ENCODE data around the gene EPS15. TPM values are rescaled to one million over a fixed set of nuclear protein-coding genes. Genes with fewer than 3 reads are reported as not detected.
A peak's percentile ranks its signal among the peaks of the same experiment; 100 is the strongest.

The EPS15 gene
- total and polyA plus RNA-seq, 9 of the 15 experiments (the other 6 are each of a cell fraction or from before 2014, with no cell fraction given), result 23.1 to 69.0 (median 41.7) TPM

GRCh38 chr1:51454554-51454953, 64.5 kb downstream of the EPS15 start:
- POLR2A ChIA-PET, result interaction anchor here (1.0 kb wide), 1 partner anchor 12 kb away, joined by 3 read pairs; no protein-coding TSS in a partner anchor
- intact Hi-C loops (cut with micrococcal nuclease), result no loop called here

More at GRCh38 chr1:51454554-51454953, 64.5 kb downstream of the EPS15 start:
- FAIRE-seq (peak; percentile 60), DNase-seq (ENCODE audit: extremely low read depth in 1 of 4, low spot score in 3 of 4) (no peak), ATAC-seq (no peak)
- 79% methylated on average over 4 of the region's 4 CpGs for WGBS (ENCODE audit: insufficient coverage, low coverage, missing lambda C conversion rate)
- H3K36me3 ChIP-seq (ENCODE audit: control insufficient read depth, insufficient read depth, low read length), result peaks cover 15% of the 10 kb centered on the region; the same call in 1 of the 3 replicates
- H2AFZ ChIP-seq (ENCODE audit: low read depth, low read length), result no peak overlapping the region
- CTCF ChIA-PET (ENCODE audit: low intra/inter-chr PET ratio), result no interaction called here
- H3K9me3 ChIP-seq (replicated peaks; ENCODE audit: control insufficient read depth, insufficient read depth, low read depth, low read length), result no peaks in the 10 kb centered on the region
- no peaks in the 10 kb centered on the region for H3K4me1 ChIP-seq (replicated peaks in 1 of 2; ENCODE audit: control insufficient read depth in 2 of 2, insufficient read depth in 2 of 2, low read length in 2 of 2)
- H3K9me1 ChIP-seq (ENCODE audit: control insufficient read depth, insufficient read depth, low read length), result no peaks in the 10 kb centered on the region
- no peaks in the 10 kb centered on the region for H4K20me1 ChIP-seq (replicated peaks; ENCODE audit: control insufficient read depth, insufficient read depth, low read length)
- H3K27ac ChIP-seq (ENCODE audit: extremely low read depth, low read depth, low read length), result no peak overlapping the region
- no peak overlapping the region for H3K4me3 ChIP-seq
- H3K9ac ChIP-seq (ENCODE audit: insufficient read depth in 1 of 2, low read depth in 2 of 2, low read length in 2 of 2), result no peak overlapping the region
- TF ChIP-seq RNF2 (IDR thresholded peaks at IDR 0.05) (no peak), CBX1 (IDR thresholded peaks at IDR 0.05; ENCODE audit: low read depth) (no peak), SNAPC5 (CRISPR knock-in tag; IDR thresholded peaks at IDR 0.05) (no peak), THRB (CRISPR knock-in tag; conservative IDR thresholded peaks at IDR 0.05) (no peak), RBFOX2 (IDR thresholded peaks at IDR 0.05; ENCODE audit: low read depth, low read length) (no peak), MEF2A (IDR thresholded peaks at IDR 0.05; ENCODE audit: control insufficient read depth, low read depth, low read length) (no peak), ERF (CRISPR knock-in tag; IDR thresholded peaks at IDR 0.05) (no peak), ZNF639 (CRISPR knock-in tag; conservative IDR thresholded peaks at IDR 0.05 in 1 of 2, IDR thresholded peaks at IDR 0.05 in 1 of 2) (no peak), GTF2E2 (tag; IDR thresholded peaks at IDR 0.05) (no peak), RBM17 (IDR thresholded peaks at IDR 0.05; ENCODE audit: borderline replicate concordance, low read depth, low read length) (no peak), CBX8 (IDR thresholded peaks at IDR 0.05; ENCODE audit: borderline replicate concordance, extremely low read depth, low read depth, low read length, poor library complexity, severe bottlenecking) (no peak), E2F4 (CRISPR knock-in tag; IDR thresholded peaks at IDR 0.05; ENCODE audit: low read depth) (no peak), SP1 (CRISPR knock-in tag; IDR thresholded peaks at IDR 0.05) (no peak), ZFP36 (IDR thresholded peaks at IDR 0.05; ENCODE audit: low read depth, low read length, partially characterized antibody) (no peak), ZKSCAN8 (CRISPR knock-in tag; IDR thresholded peaks at IDR 0.05) (no peak), HDGF (IDR thresholded peaks at IDR 0.05) (no peak)
- no peak overlapping the region for H3K4me2 ChIP-seq (ENCODE audit: insufficient read depth, low read length)
- no TSS peak for BruUV-seq (replicated peaks)
- in situ Hi-C loops (cut with MboI), result no loop called here
- H3K27me3 ChIP-seq (ENCODE audit: control insufficient read depth in 2 of 2, insufficient read depth in 2 of 2, low read length in 2 of 2), result no peaks in the 10 kb centered on the region
- H3K79me2 ChIP-seq (ENCODE audit: control insufficient read depth, insufficient read depth, low read length), result no peaks in the 10 kb centered on the region

All from K562 (cell line).